IMR-90 (cell line): ENCODE measurements around the gene ADCY4. TPM values are rescaled to one million over a fixed set of nuclear protein-coding genes. Genes with fewer than 3 reads are reported as not detected.

Experiments
- ATAC-seq: fragments of 200-7000 bp; cut with Tn5 transposase; 2 replicates; pipeline ENCODE4 v1.9.1; 2020; ENCODE audit warnings: low read depth, mild to moderate bottlenecking, moderate library complexity
- BruUV-seq: library from RNA; stranded (reverse); fragments of 400-500 nt; replicated peaks from 2 replicates; lab custom pipeline; 2021; lab: Mats Ljungman, UMichigan
- CTCF ChIA-PET: fragments of 300-600 bp; formaldehyde crosslinking; extraction: SDS; loops from one replicate; lab custom pipeline; 2021; ENCODE audit warnings: antibody characterized with exemption; lab: Yijun Ruan, JAX
- POLR2A ChIA-PET: fragments of 300-600 bp; sonication (Branson Sonifier 250); formaldehyde crosslinking; loops from one replicate; lab custom pipeline; 2022; ENCODE audit warnings: antibody characterized with exemption; ENCODE audit not compliant: unreplicated experiment; lab: Charles Lee
- DNase-seq: peaks from one replicate; pipeline ENCODE4 v3.0.0; 2013
- H2AFZ ChIP-seq: replicated peaks from 2 replicates; pipeline ENCODE3; 2013; ENCODE audit warnings: low read length, mild to moderate bottlenecking; ENCODE audit not compliant: poor library complexity
- H2AK5ac ChIP-seq: 2 replicates; pipeline ENCODE4 v1.6.1; 2013; ENCODE audit warnings: low read depth, low read length, inconsistent platforms
- H2AK9ac ChIP-seq: replicated peaks from 2 replicates; pipeline ENCODE3; 2013; ENCODE audit warnings: mild to moderate bottlenecking, low read depth, low read length, moderate library complexity; ENCODE audit not compliant: poor library complexity
- H2BK120ac ChIP-seq: 2 replicates; pipeline ENCODE4 v1.6.1; 2013; ENCODE audit warnings: low read depth, low read length, inconsistent platforms
- H2BK15ac ChIP-seq: 3 replicates; pipeline ENCODE4 v1.6.1; 2013; ENCODE audit warnings: low read depth, low read length, inconsistent platforms
- H2BK20ac ChIP-seq: 2 replicates; pipeline ENCODE4 v1.6.1; 2013; ENCODE audit warnings: low read depth, mild to moderate bottlenecking, inconsistent platforms, low read length, moderate library complexity
- H2BK5ac ChIP-seq: 2 replicates; pipeline ENCODE4 v1.6.1; 2013; ENCODE audit warnings: mild to moderate bottlenecking, low read depth, low read length, inconsistent platforms; ENCODE audit not compliant: poor library complexity, severe bottlenecking
- H3K14ac ChIP-seq: replicated peaks from 2 replicates; pipeline ENCODE4 v1.6.1; 2013; ENCODE audit warnings: low read depth, low read length, inconsistent platforms
- H3K18ac ChIP-seq: 2 replicates; pipeline ENCODE4 v1.6.1; 2013; ENCODE audit warnings: low read depth, low read length, control low read depth
- H3K23ac ChIP-seq: 2 replicates; pipeline ENCODE4 v1.6.1; 2013; ENCODE audit warnings: low read depth, low read length, inconsistent platforms
- H3K27ac ChIP-seq: 2 replicates; pipeline ENCODE4 v1.5.1; 2013; ENCODE audit warnings: mild to moderate bottlenecking, control low read depth, low read length; ENCODE audit not compliant: insufficient read depth
- H3K27me3 ChIP-seq: 2 replicates; pipeline ENCODE4 v1.6.1; 2013; ENCODE audit warnings: low read length; ENCODE audit not compliant: control insufficient read depth, insufficient read depth
- H3K36me3 ChIP-seq: 2 replicates; pipeline ENCODE4 v1.6.1; 2013; ENCODE audit warnings: low read length, mixed read lengths; ENCODE audit not compliant: control insufficient read depth, insufficient read depth
- H3K4ac ChIP-seq: 2 replicates; pipeline ENCODE4 v1.6.1; 2013; ENCODE audit warnings: low read depth, low read length, inconsistent platforms
- H3K4me1 ChIP-seq: 2 replicates; pipeline ENCODE4 v1.6.1; 2013; ENCODE audit warnings: low read length, mixed read lengths; ENCODE audit not compliant: control insufficient read depth, insufficient read depth
- H3K4me2 ChIP-seq: 2 replicates; pipeline ENCODE4 v1.6.1; 2013; ENCODE audit warnings: low read depth, mild to moderate bottlenecking, control low read depth, low read length, moderate library complexity
- H3K4me3 ChIP-seq: 2 replicates; pipeline ENCODE4 v1.5.1; 2013; ENCODE audit warnings: low read depth, mild to moderate bottlenecking, control low read depth, low read length, moderate library complexity; ENCODE audit not compliant: insufficient read depth
- H3K56ac ChIP-seq: 2 replicates; pipeline ENCODE4 v1.6.1; 2013; ENCODE audit warnings: low read length, inconsistent platforms; ENCODE audit not compliant: insufficient read depth; ENCODE audit errors: extremely low read depth
- H3K79me1 ChIP-seq, 2 experiments: 2 replicates each; pipeline ENCODE4 v1.6.1; 2013; ENCODE audit warnings: low read length in 2 of 2, inconsistent platforms in 1 of 2, low read depth in 1 of 2
- H3K9ac ChIP-seq: 2 replicates; pipeline ENCODE4 v1.6.1; 2013; ENCODE audit warnings: low read depth, low read length, control low read depth
- H3K9me1 ChIP-seq: 2 replicates; pipeline ENCODE4 v1.6.1; 2013; ENCODE audit warnings: low read length, inconsistent platforms; ENCODE audit not compliant: insufficient read depth
- H3K9me3 ChIP-seq: 2 replicates; pipeline ENCODE4 v1.6.1; 2013; ENCODE audit warnings: low read length; ENCODE audit not compliant: control insufficient read depth, insufficient read depth
- H4K20me1 ChIP-seq: 2 replicates; pipeline ENCODE4 v1.6.1; 2013; ENCODE audit warnings: low read length, inconsistent platforms; ENCODE audit not compliant: insufficient read depth
- H4K5ac ChIP-seq: 2 replicates; pipeline ENCODE4 v1.6.1; 2013; ENCODE audit warnings: mild to moderate bottlenecking, low read depth, low read length, control low read depth
- H4K8ac ChIP-seq, 2 experiments: 2 replicates each; pipeline ENCODE4 v1.6.1; 2013; ENCODE audit warnings: low read depth in 2 of 2, low read length in 2 of 2, control low read depth in 1 of 2, inconsistent platforms in 1 of 2
- H4K91ac ChIP-seq: 2 replicates; pipeline ENCODE4 v1.6.1; 2013; ENCODE audit warnings: low read depth, low read length, inconsistent platforms; ENCODE audit not compliant: insufficient read depth
- BHLHE40 ChIP-seq: fragments of 150-350 bp; IDR thresholded peaks from 2 replicates; pipeline ENCODE4 v1.6.1; 2016; ENCODE audit warnings: mild to moderate bottlenecking, low read depth, low read length
- CEBPB ChIP-seq: IDR thresholded peaks from 2 replicates; pipeline ENCODE4 v1.6.1; 2012; ENCODE audit warnings: low read depth, low read length, improper control_type of control experiment
- CHD1 ChIP-seq: IDR thresholded peaks from 2 replicates; pipeline ENCODE4 v1.6.1; 2012; ENCODE audit warnings: low read depth, low read length, improper control_type of control experiment
- FOS ChIP-seq: fragments of 150-350 bp; IDR thresholded peaks from 2 replicates; pipeline ENCODE4 v1.6.1; 2016; ENCODE audit warnings: low read depth, low read length
- MAFK ChIP-seq: IDR thresholded peaks from 2 replicates; pipeline ENCODE4 v1.6.1; 2012; ENCODE audit warnings: low read depth, low read length, improper control_type of control experiment
- MAZ ChIP-seq: IDR thresholded peaks from 2 replicates; pipeline ENCODE4 v1.6.1; 2012; ENCODE audit warnings: low read depth, mild to moderate bottlenecking, low read length, improper control_type of control experiment, moderate library complexity, borderline replicate concordance
- MXI1 ChIP-seq: IDR thresholded peaks from 2 replicates; pipeline ENCODE4 v1.6.1; 2012; ENCODE audit warnings: low read depth, mild to moderate bottlenecking, low read length, moderate library complexity, borderline replicate concordance
- NFE2L2 ChIP-seq: fragments of 150-350 bp; IDR thresholded peaks from 2 replicates; pipeline ENCODE4 v1.6.1; 2016; ENCODE audit warnings: low read depth, mild to moderate bottlenecking, low read length
- POLR2A ChIP-seq: IDR thresholded peaks from 2 replicates; pipeline ENCODE4 v1.6.1; 2012; ENCODE audit warnings: mild to moderate bottlenecking, low read depth, low read length
- RAD21 ChIP-seq: IDR thresholded peaks from 2 replicates; pipeline ENCODE4 v1.6.1; 2012; ENCODE audit warnings: low read length, improper control_type of control experiment
- RCOR1 ChIP-seq: IDR thresholded peaks from 2 replicates; pipeline ENCODE4 v1.6.1; 2012; ENCODE audit warnings: mild to moderate bottlenecking, low read length, improper control_type of control experiment; ENCODE audit not compliant: insufficient replicate concordance
- SMC3 ChIP-seq: fragments of 150-350 bp; IDR thresholded peaks from 2 replicates; pipeline ENCODE4 v1.6.1; 2016; ENCODE audit warnings: low read depth, mild to moderate bottlenecking, antibody characterized with exemption, low read length, moderate library complexity
- WGBS, 2 experiments: methylation state at CpG; one replicate each; pipeline versions ENCODE4 v1.1.5 to v1.1.7; 2013; ENCODE audit warnings: missing lambda C conversion rate in 2 of 2; ENCODE audit not compliant: insufficient read length in 1 of 2; ENCODE audit errors: extremely low coverage in 2 of 2; 5-methylcytosine and 5-hydroxymethylcytosine counted together
- dilution Hi-C: fragments of 300-500 bp; cut with HindIII; formaldehyde crosslinking; loops from one replicate; pipeline ENCODE4 v1.14.3; 2018; ENCODE audit warnings: low sequenced_read_pairs; ENCODE audit not compliant: unreplicated experiment
- in situ Hi-C: fragments of 300-500 bp; cut with MboI; formaldehyde crosslinking; loops from 3 replicates; pipeline ENCODE4 v1.14.3; 2019; ENCODE audit warnings: low sequenced_read_pairs, inconsistent platforms, mixed read lengths
- intact Hi-C: fragments of 100-400 bp; cut with micrococcal nuclease; formaldehyde crosslinking; loops from 2 replicates; pipeline ENCODE4 v1.10.0; 2022
- polyA plus RNA-seq, 3 experiments: library from polyadenylated mRNA; depleted of rRNA; stranded (reverse); fragments of >200 nt; gene quantifications; 2 replicates each; pipeline ENCODE4 v1.2.3, GENCODE V29; 2012; ENCODE audit warnings: low replicate concordance in 1 of 3
- total RNA-seq: library from RNA; depleted of rRNA; stranded (reverse); fragments of >200 nt; gene quantifications from 2 replicates; pipeline ENCODE4 v1.2.3, GENCODE V29; 2012
- TF ChIP-seq, protein P1 (sequence below): fragments of 150-350 bp; IDR thresholded peaks from 2 replicates; pipeline ENCODE4 v1.6.1; 2016; ENCODE audit warnings: low read depth, mild to moderate bottlenecking, low read length, moderate library complexity, borderline replicate concordance
- TF ChIP-seq, protein P2 (sequence below): conservative IDR thresholded peaks from 2 replicates; pipeline ENCODE4 v1.5.1; 2012; ENCODE audit warnings: mild to moderate bottlenecking, low read depth, low read length, improper control_type of control experiment
- TF ChIP-seq, protein P3 (sequence below): fragments of 150-350 bp; IDR thresholded peaks from 2 replicates; pipeline ENCODE4 v1.6.1; 2017; ENCODE audit warnings: mild to moderate bottlenecking, antibody characterized with exemption, low read length, low read depth

ADCY4 gene
- total and polyA plus RNA-seq, 2 of the 4 experiments (the other 2 are of a cell fraction), result not detected

DNA sequence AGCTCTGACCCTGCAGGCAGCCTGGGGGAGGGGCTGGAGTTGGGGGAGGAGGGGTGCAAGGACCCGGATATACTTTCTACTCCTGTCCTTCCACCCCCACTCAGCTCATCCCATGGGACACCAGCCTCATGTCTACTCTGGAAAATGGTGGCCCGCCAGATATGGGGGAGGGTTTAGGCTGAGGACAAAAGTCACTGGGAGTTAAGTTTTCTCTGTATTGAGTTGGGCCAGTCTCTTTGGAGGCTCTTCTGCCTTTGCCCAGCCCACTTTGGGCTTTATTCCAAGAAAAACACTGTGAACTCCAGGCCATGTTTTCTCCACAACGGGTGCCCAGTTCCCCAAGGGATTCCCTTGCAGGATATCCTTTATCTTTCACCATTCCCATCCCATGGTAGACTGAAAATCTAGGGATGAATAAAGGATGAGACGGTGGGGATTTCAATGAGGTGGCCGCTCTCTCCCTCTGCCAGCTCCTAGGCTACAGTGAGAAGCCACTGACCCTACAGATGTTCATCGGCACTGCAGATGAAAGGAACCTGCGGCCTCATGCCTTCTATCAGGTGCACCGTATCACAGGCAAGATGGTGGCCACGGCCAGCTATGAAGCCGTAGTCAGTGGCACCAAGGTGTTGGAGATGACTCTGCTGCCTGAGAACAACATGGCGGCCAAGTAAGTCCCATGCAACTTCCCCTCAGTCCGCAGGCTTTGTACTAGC is 38.0 kb upstream of the ADCY4 start:
- H4K91ac ChIP-seq, result no peak overlapping the region
- H3K9ac ChIP-seq, result no peak overlapping the region
- no peak overlapping the region for H2BK20ac ChIP-seq
- no peak overlapping the region for H3K4ac ChIP-seq
- no peaks in the 10 kb centered on the region for H3K9me3 ChIP-seq
- no peak overlapping the region for H3K14ac ChIP-seq
- H3K79me1 ChIP-seq, result peaks cover 6 to 26% of the 10 kb centered on the region in 2 experiments; a peak in 3 of 4 replicates
- no peak overlapping the region for H3K4me2 ChIP-seq
- no peak overlapping the region for H2BK5ac ChIP-seq
- no peak overlapping the region for H3K4me3 ChIP-seq
- no peaks in the 10 kb centered on the region for H3K27me3 ChIP-seq
- BruUV-seq, result no TSS peak
- DNase-seq (no peak), ATAC-seq (no peak)
- WGBS, 2 experiments, result 100% methylated on average over 2 of the region's 12 CpGs; no CpG with 5 or more reads in 1 of the 2 experiments
- peaks cover 6% of the 10 kb centered on the region; the same call in 1 of the 2 replicates for H3K4me1 ChIP-seq
- in situ Hi-C loops (no loop called here), dilution Hi-C loops (no loop called here), intact Hi-C loops (no loop called here)
- ChIA-PET CTCF (interaction anchor here (1.5 kb wide), 1 partner anchor 40 kb away, joined by 8 read pairs; no protein-coding TSS in a partner anchor), POLR2A (no interaction called here)
- no peak overlapping the region for H4K5ac ChIP-seq
- H3K36me3 ChIP-seq, result peaks cover 71% of the 10 kb centered on the region
- H4K8ac ChIP-seq, result no peak overlapping the region
- H3K9me1 ChIP-seq, result peaks cover 13% of the 10 kb centered on the region
- H2BK15ac ChIP-seq, result no peak overlapping the region
- H2AK9ac ChIP-seq, result peak overlapping the region; percentile 25
- no peak overlapping the region for H3K56ac ChIP-seq
- no peak overlapping the region for H2BK120ac ChIP-seq
- H4K20me1 ChIP-seq, result peaks cover 4% of the 10 kb centered on the region; the same call in 1 of the 2 replicates
- H3K27ac ChIP-seq, result no peak overlapping the region
- H2AK5ac ChIP-seq, result no peak overlapping the region
- H3K18ac ChIP-seq, result no peak overlapping the region
- H2AFZ ChIP-seq, result no peak overlapping the region
- H3K23ac ChIP-seq, result no peak overlapping the region
- TF ChIP-seq BHLHE40 (no peak), MAFK (no peak), NFE2L2 (no peak), RAD21 (no peak), FOS (no peak), POLR2A (no peak), RCOR1 (no peak), MXI1 (no peak), CHD1 (no peak), MAZ (no peak), CEBPB (no peak), SMC3 (no peak)
- TF ChIP-seq, protein P1, sequence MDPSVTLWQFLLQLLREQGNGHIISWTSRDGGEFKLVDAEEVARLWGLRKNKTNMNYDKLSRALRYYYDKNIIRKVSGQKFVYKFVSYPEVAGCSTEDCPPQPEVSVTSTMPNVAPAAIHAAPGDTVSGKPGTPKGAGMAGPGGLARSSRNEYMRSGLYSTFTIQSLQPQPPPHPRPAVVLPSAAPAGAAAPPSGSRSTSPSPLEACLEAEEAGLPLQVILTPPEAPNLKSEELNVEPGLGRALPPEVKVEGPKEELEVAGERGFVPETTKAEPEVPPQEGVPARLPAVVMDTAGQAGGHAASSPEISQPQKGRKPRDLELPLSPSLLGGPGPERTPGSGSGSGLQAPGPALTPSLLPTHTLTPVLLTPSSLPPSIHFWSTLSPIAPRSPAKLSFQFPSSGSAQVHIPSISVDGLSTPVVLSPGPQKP, result no peak
- TF ChIP-seq, protein P2, sequence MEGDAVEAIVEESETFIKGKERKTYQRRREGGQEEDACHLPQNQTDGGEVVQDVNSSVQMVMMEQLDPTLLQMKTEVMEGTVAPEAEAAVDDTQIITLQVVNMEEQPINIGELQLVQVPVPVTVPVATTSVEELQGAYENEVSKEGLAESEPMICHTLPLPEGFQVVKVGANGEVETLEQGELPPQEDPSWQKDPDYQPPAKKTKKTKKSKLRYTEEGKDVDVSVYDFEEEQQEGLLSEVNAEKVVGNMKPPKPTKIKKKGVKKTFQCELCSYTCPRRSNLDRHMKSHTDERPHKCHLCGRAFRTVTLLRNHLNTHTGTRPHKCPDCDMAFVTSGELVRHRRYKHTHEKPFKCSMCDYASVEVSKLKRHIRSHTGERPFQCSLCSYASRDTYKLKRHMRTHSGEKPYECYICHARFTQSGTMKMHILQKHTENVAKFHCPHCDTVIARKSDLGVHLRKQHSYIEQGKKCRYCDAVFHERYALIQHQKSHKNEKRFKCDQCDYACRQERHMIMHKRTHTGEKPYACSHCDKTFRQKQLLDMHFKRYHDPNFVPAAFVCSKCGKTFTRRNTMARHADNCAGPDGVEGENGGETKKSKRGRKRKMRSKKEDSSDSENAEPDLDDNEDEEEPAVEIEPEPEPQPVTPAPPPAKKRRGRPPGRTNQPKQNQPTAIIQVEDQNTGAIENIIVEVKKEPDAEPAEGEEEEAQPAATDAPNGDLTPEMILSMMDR, result no peak
- TF ChIP-seq, protein P3, sequence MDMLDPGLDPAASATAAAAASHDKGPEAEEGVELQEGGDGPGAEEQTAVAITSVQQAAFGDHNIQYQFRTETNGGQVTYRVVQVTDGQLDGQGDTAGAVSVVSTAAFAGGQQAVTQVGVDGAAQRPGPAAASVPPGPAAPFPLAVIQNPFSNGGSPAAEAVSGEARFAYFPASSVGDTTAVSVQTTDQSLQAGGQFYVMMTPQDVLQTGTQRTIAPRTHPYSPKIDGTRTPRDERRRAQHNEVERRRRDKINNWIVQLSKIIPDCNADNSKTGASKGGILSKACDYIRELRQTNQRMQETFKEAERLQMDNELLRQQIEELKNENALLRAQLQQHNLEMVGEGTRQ, result no peak
